PC-9 (cell line): ENCODE data around the gene ACVR2A. TPM values are rescaled to one million over a fixed set of nuclear protein-coding genes. Genes with fewer than 3 reads are reported as not detected.

Experiments used
- BruUV-seq: library from RNA; stranded (reverse); fragments of 400-500 nt; replicated peaks from 2 replicates; lab custom pipeline; 2021; lab: Mats Ljungman, UMichigan
- CTCF ChIA-PET: fragments of 300-600 bp; sonication (Branson Sonifier 250); formaldehyde crosslinking; loops from one replicate; lab custom pipeline; 2022; ENCODE audit warnings: antibody characterized with exemption; lab: Charles Lee
- POLR2A ChIA-PET: fragments of 300-600 bp; sonication (Branson Sonifier 250); formaldehyde crosslinking; loops from one replicate; lab custom pipeline; 2022; ENCODE audit warnings: antibody characterized with exemption; ENCODE audit not compliant: unreplicated experiment; lab: Charles Lee
- DNase-seq, 2 experiments: peaks; one replicate each; pipeline versions ENCODE4 v3.0.0 to v3.0.0-alpha.2; 2015 to 2022; ENCODE audit warnings: mixed read lengths in 1 of 2
- H2AFZ ChIP-seq: fragments of 200-600 bp; sonication (generic); 2 replicates; pipeline ENCODE4 v1.8.1; 2017; ENCODE audit warnings: antibody characterized with exemption
- H3F3A ChIP-seq: fragments of 200-600 bp; sonication (generic); 2 replicates; pipeline ENCODE4 v1.8.1; 2017; ENCODE audit warnings: antibody characterized with exemption, mild to moderate bottlenecking, low read depth; ENCODE audit not compliant: insufficient read depth
- H3K27ac ChIP-seq: fragments of 200-600 bp; sonication (generic); 2 replicates; pipeline ENCODE4 v1.6.1; 2016; ENCODE audit warnings: mixed run types
- H3K27me3 ChIP-seq: fragments of 200-600 bp; sonication (generic); 2 replicates; pipeline ENCODE4 v1.6.1; 2016; ENCODE audit warnings: low read depth, mixed run types; ENCODE audit not compliant: insufficient read depth
- H3K36me3 ChIP-seq: fragments of 200-600 bp; sonication (generic); 2 replicates; pipeline ENCODE4 v1.6.1; 2016; ENCODE audit warnings: low read depth, mixed run types
- H3K4me1 ChIP-seq: fragments of 200-600 bp; sonication (generic); replicated peaks from 2 replicates; pipeline ENCODE4 v1.6.1; 2016; ENCODE audit warnings: mixed run types; ENCODE audit not compliant: insufficient read depth
- H3K4me2 ChIP-seq: fragments of 200-600 bp; sonication (generic); 2 replicates; pipeline ENCODE4 v1.6.1; 2017; ENCODE audit warnings: mixed run types
- H3K4me3 ChIP-seq: fragments of 200-600 bp; sonication (generic); 2 replicates; pipeline ENCODE4 v1.6.1; 2016; ENCODE audit warnings: mixed run types
- H3K79me2 ChIP-seq: fragments of 200-600 bp; sonication (generic); 2 replicates; pipeline ENCODE4 v1.6.1; 2017; ENCODE audit warnings: low read depth, mixed run types
- H3K9me2 ChIP-seq: fragments of 200-600 bp; sonication (generic); 2 replicates; pipeline ENCODE4 v1.8.1; 2017; ENCODE audit warnings: mild to moderate bottlenecking; ENCODE audit not compliant: insufficient read depth
- H3K9me3 ChIP-seq: fragments of 200-600 bp; sonication (generic); 2 replicates; pipeline ENCODE4 v1.8.1; 2016; ENCODE audit warnings: low read depth; ENCODE audit not compliant: insufficient read depth
- H4K20me1 ChIP-seq: fragments of 200-600 bp; sonication (generic); 2 replicates; pipeline ENCODE4 v1.8.1; 2017; ENCODE audit not compliant: insufficient read depth
- EZH2 ChIP-seq: fragments of 200-600 bp; sonication (generic); IDR thresholded peaks from 2 replicates; pipeline ENCODE4 v1.8.0; 2017; ENCODE audit warnings: antibody characterized with exemption, low read depth
- intact Hi-C: fragments of 100-400 bp; cut with micrococcal nuclease; formaldehyde crosslinking; loops from one replicate; pipeline ENCODE4 v1.10.0; 2022; ENCODE audit not compliant: unreplicated experiment
- total RNA-seq: library from RNA; stranded (reverse); gene quantifications from 2 replicates; pipeline ENCODE4 v1.2.3, GENCODE V29; 2021
- TF ChIP-seq, protein P1 (sequence below): fragments of 200-600 bp; sonication (generic); conservative IDR thresholded peaks from 2 replicates; pipeline ENCODE4 v1.6.1; 2017; ENCODE audit warnings: mixed run types, antibody characterized with exemption, mild to moderate bottlenecking, moderate library complexity

Gene ACVR2A
- total RNA-seq, 1 experiment from 2014 or later = 10.2 TPM

DNA sequence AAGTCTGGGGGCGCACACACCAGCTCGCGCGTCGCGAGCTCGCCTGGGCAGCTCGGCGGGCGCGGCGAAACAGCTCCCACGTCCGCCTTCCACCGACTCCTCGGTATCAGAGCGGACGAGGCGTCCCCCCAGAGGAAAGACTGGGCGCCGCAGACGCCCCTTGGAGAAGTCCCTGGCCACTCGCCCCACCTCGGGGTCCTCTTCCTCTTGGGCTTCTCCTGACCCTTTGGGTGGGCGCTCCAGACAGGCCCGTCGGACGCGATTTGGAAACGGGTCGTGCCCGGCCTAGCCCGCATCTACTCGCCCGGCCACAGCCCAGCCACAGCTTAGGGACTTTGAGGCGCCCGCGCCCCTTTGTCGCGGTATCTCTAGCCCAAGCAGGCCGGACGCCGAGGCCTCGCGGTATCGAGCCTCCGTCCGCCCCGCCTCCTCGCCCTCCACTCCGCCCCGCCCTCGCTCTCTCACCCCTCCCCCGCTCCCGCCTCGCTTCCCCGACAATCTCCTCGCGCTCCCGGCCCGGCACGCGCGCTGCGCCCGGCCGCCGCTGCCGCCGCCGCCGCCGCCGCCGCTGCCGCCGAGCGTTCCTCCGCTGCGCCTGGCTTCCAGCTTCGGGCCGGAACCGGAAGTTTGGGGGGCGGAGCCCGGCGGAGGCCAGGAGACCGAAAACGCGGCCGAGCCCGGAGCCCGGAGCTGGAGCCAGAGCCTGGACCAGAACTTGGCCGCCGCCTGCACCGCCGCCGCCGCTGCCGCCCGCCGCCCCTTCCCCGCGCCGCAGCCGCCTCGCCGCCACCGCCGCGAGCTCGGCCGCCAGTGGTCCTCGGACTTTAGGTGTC lies 749 bp upstream of the ACVR2A start:
- Histone ChIP-seq H2AFZ (peak overlapping the region; percentile 91), H3K27me3 (no peaks in the 10 kb centered on the region), H3K4me1 (peaks cover 37% of the 10 kb centered on the region), H3K9me2 (no peaks in the 10 kb centered on the region), H3K79me2 (peaks cover 46% of the 10 kb centered on the region), H3K36me3 (no peaks in the 10 kb centered on the region), H4K20me1 (no peaks in the 10 kb centered on the region; the same call in 1 of the 2 replicates), H3F3A (0 out of 2 replicates have a peak, but pooled peaks cover 8% of the 10 kb centered on the region), H3K4me2 (peak overlapping the region; percentile 96), H3K4me3 (peak overlapping the region; percentile 77), H3K9me3 (no peaks in the 10 kb centered on the region), H3K27ac (peak overlapping the region; percentile 89)
- intact Hi-C loops = no loop called here
- CTCF ChIA-PET = interaction anchor here (0.6 to 0.7 kb wide), 3 partner anchors 61 to 738 kb away, joined by 3 to 4 read pairs (median 3); no protein-coding TSS in a partner anchor
- TSS peak; percentile 98 for BruUV-seq
- peak; percentile 66 to 93 for DNase-seq
- POLR2A ChIA-PET = interaction anchor here (0.6 to 0.7 kb wide), 2 partner anchors 93 to 484 kb away, joined by 3 to 8 read pairs; no protein-coding TSS in a partner anchor
- no peak for TF ChIP-seq EZH2
- TF ChIP-seq, protein P1, sequence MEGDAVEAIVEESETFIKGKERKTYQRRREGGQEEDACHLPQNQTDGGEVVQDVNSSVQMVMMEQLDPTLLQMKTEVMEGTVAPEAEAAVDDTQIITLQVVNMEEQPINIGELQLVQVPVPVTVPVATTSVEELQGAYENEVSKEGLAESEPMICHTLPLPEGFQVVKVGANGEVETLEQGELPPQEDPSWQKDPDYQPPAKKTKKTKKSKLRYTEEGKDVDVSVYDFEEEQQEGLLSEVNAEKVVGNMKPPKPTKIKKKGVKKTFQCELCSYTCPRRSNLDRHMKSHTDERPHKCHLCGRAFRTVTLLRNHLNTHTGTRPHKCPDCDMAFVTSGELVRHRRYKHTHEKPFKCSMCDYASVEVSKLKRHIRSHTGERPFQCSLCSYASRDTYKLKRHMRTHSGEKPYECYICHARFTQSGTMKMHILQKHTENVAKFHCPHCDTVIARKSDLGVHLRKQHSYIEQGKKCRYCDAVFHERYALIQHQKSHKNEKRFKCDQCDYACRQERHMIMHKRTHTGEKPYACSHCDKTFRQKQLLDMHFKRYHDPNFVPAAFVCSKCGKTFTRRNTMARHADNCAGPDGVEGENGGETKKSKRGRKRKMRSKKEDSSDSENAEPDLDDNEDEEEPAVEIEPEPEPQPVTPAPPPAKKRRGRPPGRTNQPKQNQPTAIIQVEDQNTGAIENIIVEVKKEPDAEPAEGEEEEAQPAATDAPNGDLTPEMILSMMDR = no peak; the same call in 1 of the 2 replicates

DNA sequence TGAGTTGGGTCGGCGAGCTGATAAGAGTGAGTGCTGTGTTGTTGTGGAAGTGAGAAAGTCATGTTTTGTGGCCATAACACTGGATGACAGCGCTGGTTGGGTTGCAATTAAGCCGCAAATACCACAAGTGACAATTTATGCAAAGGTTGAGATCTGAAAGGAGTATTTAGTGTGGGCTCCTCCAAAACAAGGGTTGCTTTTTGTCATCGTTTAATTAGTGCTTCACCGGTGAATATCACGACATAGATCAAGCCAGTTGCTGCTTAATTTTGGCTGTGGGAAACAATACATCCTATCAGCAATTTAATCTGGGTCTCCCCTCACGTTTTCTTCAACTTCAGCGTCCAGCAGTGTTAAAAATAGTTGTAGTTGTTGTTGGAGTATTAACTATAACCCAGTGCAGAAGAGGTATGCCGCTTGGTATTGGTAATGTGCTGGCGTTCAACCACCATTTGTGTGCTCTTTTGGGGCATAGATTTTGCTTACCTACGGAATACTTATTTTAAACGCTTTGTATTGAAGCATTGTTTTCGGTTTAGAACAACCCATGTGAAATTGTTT lies 662 bp downstream of the ACVR2A start:
- POLR2A ChIA-PET = interaction anchor here (0.6 kb wide), 1 partner anchor 175 kb away, joined by 6 read pairs; the partner anchor contains the start of genes MBD5 and ORC4
- Histone ChIP-seq H3K79me2 (peaks cover 60% of the 10 kb centered on the region), H3F3A (0 out of 2 replicates have a peak, but pooled peaks cover 8% of the 10 kb centered on the region), H4K20me1 (no peaks in the 10 kb centered on the region; the same call in 1 of the 2 replicates), H3K27ac (0 out of 2 replicates have a peak overlapping the region, but pooled peaks have one; percentile 0), H3K9me2 (no peaks in the 10 kb centered on the region), H3K4me3 (peak overlapping the region; percentile 61), H3K27me3 (no peaks in the 10 kb centered on the region), H3K4me2 (peak overlapping the region; percentile 90), H3K4me1 (peaks cover 37% of the 10 kb centered on the region), H2AFZ (peak overlapping the region; percentile 75), H3K36me3 (no peaks in the 10 kb centered on the region), H3K9me3 (no peaks in the 10 kb centered on the region)
- TF ChIP-seq, protein P1 = no peak
- no peak for TF ChIP-seq EZH2
- BruUV-seq = no TSS peak
- peak in 1 of 2 experiments; percentile 6 for DNase-seq
- CTCF ChIA-PET = interaction anchor here (0.6 kb wide), 1 partner anchor 202 kb away, joined by 22 read pairs; no protein-coding TSS in a partner anchor
- intact Hi-C loops = no loop called here

DNA sequence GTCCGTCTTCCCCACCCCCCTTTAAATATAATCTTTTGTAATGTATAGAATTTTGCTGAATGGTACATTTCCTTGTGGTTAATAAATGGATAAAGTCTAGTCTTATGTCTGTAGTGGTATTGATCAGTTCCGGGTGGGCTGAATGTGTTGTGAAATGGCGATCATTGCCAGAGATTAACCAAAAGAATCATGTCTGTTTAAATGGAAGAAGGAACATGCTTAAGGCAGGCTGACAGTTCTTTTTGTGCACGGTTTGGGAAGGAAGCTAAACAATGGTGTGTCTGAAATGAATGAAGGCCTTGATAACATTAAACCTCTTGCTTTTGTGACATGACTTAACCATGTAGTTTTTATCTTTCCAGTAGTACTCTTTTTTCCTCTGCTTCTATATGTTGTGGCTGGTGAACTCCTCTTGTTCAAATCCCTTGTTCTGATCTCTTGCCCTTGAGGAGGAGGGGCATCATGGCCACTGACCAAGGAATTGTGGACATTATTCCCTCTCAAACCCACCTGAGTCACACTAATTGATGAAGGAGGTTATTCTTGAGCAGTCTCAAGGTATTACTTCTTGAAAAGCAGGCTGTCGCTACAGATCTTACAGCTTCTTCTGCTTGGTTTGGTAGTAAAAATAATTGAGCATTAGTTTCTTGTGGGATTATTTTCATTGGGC lies 1.7 kb downstream of the ACVR2A start:
- DNase-seq = no peak

More for the DNA sequence above, 1.7 kb downstream of the ACVR2A start:
- Histone ChIP-seq H3K9me3 (no peaks in the 10 kb centered on the region), H3F3A (0 out of 2 replicates have a peak, but pooled peaks cover 8% of the 10 kb centered on the region), H3K27ac (no peak overlapping the region), H2AFZ (no peak overlapping the region), H3K4me1 (peaks cover 36% of the 10 kb centered on the region), H3K4me3 (peak overlapping the region; percentile 61), H3K79me2 (peaks cover 70% of the 10 kb centered on the region), H3K27me3 (no peaks in the 10 kb centered on the region), H3K36me3 (no peaks in the 10 kb centered on the region), H3K4me2 (peak overlapping the region; percentile 90), H3K9me2 (no peaks in the 10 kb centered on the region), H4K20me1 (no peaks in the 10 kb centered on the region; the same call in 1 of the 2 replicates)
- ChIA-PET POLR2A (interaction anchor here (0.5 to 0.7 kb wide), 3 partner anchors 22 to 210 kb away, joined by 4 to 10 read pairs (median 7); no protein-coding TSS in a partner anchor), CTCF (no interaction called here)
- TSS peak; percentile 38 for BruUV-seq
- TF ChIP-seq, protein P1 = no peak
- TF ChIP-seq EZH2 = no peak
- intact Hi-C loops = no loop called here
